ENCODE data around the gene MRFAP1.

Gene MRFAP1

DNA sequence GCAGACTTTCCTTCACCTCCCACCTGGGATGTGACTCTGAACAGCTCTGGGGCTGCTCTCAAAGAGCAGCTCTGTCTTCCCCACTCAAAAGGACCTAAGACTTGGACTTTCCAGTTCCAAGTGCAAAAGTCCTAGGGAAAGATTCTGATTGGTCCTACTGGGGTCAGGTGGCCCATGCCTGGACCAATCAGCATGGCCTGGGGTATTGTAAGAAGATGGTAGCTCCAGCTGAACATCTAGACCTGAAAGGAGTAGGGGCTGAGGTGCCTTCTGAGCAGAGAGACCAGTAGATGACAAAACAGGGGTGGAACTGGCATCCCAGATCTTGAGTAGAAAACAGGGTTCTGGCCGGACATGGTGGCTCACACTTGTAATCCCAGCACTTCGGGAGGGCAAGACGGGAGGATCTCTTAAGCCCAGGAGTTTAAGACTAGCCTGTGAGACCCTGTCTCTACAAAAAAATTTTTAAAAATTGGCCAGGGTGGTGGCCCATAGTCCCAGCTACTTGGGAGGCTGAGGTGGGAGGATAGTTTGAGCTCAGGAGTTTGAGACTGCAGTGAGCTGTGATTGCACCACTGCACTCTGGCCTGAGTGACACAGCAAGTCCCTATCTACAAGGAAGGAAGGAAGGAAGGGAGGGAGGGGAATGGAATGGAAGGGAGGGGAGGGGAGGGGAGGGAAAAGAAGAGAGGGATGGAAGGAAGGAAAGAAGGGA is 27.4 kb upstream of the MRFAP1 start:
- H3K36me3 ChIP-seq (ENCODE audit: control insufficient read depth, insufficient read depth, low read length), result peaks cover 12% of the 10 kb centered on the region
- H3K4me1 ChIP-seq (ENCODE audit: control insufficient read depth, insufficient read depth, low read length), result no peaks in the 10 kb centered on the region
- H3K4me3 ChIP-seq (ENCODE audit: low read depth, low read length), result no peak overlapping the region
- no peak overlapping the region for H3K27ac ChIP-seq (ENCODE audit: low read depth, low read length)
- 0 out of 2 replicates have a peak, but pooled peaks cover 6% of the 10 kb centered on the region for H3K9me3 ChIP-seq (ENCODE audit: control insufficient read depth, insufficient read depth, low read depth, low read length)
- no peak overlapping the region for H3K9ac ChIP-seq (ENCODE audit: low read length)
- no peaks in the 10 kb centered on the region for H3K27me3 ChIP-seq (ENCODE audit: control insufficient read depth, insufficient read depth, low read length)

DNA sequence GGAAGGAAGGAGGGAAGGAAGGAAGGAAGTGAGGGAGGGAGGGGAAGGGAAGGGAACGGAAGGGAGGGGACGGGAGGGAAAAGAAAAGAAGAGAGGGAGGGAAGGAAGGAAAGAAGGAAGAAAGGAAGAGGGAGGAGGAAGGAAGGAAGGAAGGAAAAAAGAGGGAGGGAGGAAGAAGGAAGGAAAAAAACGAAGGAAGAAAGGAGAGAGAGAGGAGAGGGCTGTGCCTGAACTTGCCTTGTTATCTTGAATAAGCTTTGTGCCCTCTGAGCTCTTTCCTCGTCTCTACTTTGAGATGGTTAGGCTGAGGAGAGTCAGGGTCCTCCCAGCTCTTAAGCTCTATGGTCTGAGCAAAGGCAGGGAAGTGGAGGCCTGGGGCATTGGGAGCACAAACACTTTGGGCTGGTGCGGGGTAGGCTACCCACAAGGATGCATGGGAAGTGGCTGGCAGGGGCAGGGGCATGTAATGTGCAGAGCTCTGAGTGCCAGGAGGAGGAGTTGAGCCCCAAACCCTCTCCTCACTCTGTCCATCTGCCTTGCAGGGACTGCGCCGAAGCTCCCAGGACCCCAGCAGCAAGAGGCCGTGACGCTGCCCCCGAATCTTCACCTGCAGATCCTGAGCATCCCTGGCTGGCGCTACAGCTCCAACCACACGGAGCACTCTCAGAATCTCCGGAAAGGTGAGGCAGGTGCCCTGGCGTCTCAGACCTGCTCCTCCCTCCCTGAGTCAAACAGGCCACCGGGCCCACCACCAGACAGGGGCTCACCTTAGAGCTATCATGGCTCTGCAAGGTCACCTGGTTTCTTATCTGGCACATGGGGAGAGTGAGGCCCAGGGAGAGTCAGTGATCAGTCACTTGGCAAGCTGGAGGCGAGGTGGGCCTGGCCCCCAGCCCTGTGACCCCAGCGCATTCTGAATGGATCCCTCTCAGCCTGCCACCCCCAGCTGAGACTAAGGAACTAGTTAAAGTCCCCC is 26.5 kb upstream of the MRFAP1 start:
- Histone ChIP-seq H3K27ac (ENCODE audit: low read depth, low read length) (no peak overlapping the region), H3K27me3 (ENCODE audit: control insufficient read depth, insufficient read depth, low read length) (no peaks in the 10 kb centered on the region), H3K9me3 (ENCODE audit: control insufficient read depth, insufficient read depth, low read depth, low read length) (0 out of 2 replicates have a peak, but pooled peaks cover 6% of the 10 kb centered on the region), H3K9ac (ENCODE audit: low read length) (no peak overlapping the region), H3K4me1 (ENCODE audit: control insufficient read depth, insufficient read depth, low read length) (no peaks in the 10 kb centered on the region), H3K36me3 (ENCODE audit: control insufficient read depth, insufficient read depth, low read length) (peaks cover 12% of the 10 kb centered on the region), H3K4me3 (ENCODE audit: low read depth, low read length) (no peak overlapping the region)

DNA sequence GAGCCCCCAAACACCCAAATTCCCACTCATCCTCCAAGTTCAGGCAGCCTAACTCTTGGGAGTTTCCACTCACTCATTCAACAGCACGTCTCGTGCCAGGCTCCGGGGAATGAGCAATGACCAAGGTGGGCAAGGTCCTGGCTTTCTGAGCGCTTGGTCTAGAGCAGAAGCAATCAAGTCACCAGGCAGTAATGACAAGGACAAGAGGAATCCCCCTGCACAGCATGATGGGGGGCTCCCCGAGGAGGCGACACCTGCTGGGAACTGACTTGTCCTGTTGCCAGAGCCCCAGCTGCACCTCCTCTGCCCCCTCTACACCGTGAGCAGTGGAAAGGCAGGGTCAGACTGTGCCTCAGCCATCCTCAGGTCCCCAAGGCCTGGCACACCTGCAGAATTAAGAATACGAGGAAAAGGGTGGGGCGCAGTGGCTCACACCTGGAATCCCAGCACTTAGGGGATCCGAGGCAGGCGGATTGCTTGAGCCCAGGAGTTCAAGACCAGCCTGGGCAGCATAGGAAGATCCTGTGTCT is 25.7 kb upstream of the MRFAP1 start:
- Histone ChIP-seq H3K4me1 (ENCODE audit: control insufficient read depth, insufficient read depth, low read length) (no peaks in the 10 kb centered on the region), H3K4me3 (ENCODE audit: low read depth, low read length) (no peak overlapping the region), H3K36me3 (ENCODE audit: control insufficient read depth, insufficient read depth, low read length) (peaks cover 12% of the 10 kb centered on the region), H3K27ac (ENCODE audit: low read depth, low read length) (no peak overlapping the region), H3K27me3 (ENCODE audit: control insufficient read depth, insufficient read depth, low read length) (no peaks in the 10 kb centered on the region), H3K9me3 (ENCODE audit: control insufficient read depth, insufficient read depth, low read depth, low read length) (0 out of 2 replicates have a peak, but pooled peaks cover 6% of the 10 kb centered on the region), H3K9ac (ENCODE audit: low read length) (no peak overlapping the region)

DNA sequence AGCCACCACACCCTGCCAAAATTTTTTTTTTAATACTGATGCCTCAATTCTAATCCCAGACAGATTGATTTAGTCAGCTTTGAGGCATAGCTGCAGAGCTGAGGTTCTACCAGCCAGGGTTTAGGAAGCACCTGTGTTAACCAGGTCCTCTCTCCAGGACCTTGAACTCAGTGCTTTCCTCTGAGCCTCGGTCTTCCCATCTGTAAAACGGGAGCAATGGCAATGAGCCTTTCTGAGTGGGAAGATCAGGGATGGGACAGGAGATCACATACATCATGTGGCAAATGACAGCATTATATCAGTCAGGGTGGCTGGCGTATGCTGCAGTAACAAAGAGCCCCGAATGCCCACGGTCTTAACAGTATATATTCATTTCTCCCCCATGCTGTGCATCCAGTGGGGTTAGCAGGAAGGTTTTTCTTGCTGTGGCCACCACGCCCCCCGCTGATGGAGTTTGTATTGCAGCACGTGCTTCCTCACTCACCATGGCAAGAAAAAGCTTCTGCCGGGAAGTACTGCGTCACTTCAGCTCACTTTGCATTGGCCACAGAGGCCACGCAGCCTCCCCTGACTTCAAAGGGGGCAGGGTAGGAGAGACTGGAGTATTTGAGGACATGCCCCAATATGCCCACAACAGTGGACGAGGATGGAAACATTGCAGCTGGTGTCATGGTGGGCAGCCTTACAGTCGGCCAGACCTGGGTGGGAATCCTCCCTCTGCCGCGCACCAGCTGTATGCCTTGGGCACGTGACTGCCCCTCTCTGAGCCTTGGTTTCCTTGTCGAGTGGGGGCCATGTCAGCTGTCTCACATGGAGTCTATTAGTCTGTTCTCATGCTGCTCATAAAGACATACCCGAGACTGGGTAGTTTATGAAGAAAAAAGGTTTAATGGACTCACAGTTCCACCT is 24.1 kb upstream of the MRFAP1 start:
- no peak overlapping the region for H3K27ac ChIP-seq (ENCODE audit: low read depth, low read length)
- H3K36me3 ChIP-seq (ENCODE audit: control insufficient read depth, insufficient read depth, low read length), result peaks cover 12% of the 10 kb centered on the region
- no peak overlapping the region for H3K4me3 ChIP-seq (ENCODE audit: low read depth, low read length)
- no peaks in the 10 kb centered on the region for H3K27me3 ChIP-seq (ENCODE audit: control insufficient read depth, insufficient read depth, low read length)
- no peaks in the 10 kb centered on the region for H3K4me1 ChIP-seq (ENCODE audit: control insufficient read depth, insufficient read depth, low read length)
- H3K9me3 ChIP-seq (ENCODE audit: control insufficient read depth, insufficient read depth, low read depth, low read length), result 0 out of 2 replicates have a peak, but pooled peaks cover 6% of the 10 kb centered on the region
- H3K9ac ChIP-seq (ENCODE audit: low read length), result no peak overlapping the region

DNA sequence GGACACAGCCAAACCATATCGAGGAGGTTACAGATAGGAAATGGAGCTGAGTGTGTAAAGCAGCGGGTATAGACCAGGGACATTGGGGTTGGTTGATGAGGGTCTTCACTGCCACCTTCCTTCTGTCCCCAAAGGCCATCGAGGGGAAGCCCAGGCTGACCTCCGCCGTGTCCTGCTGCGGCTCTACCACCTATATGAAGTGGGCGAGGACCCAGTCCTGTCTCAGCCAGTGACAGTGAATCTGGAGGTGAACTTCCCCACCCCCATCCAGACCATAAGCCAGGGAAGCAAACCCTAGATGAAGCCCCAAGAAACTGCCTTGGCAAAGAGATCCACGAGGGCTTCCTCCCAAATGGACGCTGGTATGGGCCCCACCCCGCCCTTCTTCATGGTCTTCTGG is 23.2 kb upstream of the MRFAP1 start:
- Histone ChIP-seq H3K4me1 (ENCODE audit: control insufficient read depth, insufficient read depth, low read length) (no peaks in the 10 kb centered on the region), H3K9ac (ENCODE audit: low read length) (no peak overlapping the region), H3K4me3 (ENCODE audit: low read depth, low read length) (no peak overlapping the region), H3K36me3 (ENCODE audit: control insufficient read depth, insufficient read depth, low read length) (peaks cover 12% of the 10 kb centered on the region), H3K27me3 (ENCODE audit: control insufficient read depth, insufficient read depth, low read length) (no peaks in the 10 kb centered on the region), H3K27ac (ENCODE audit: low read depth, low read length) (no peak overlapping the region), H3K9me3 (ENCODE audit: control insufficient read depth, insufficient read depth, low read depth, low read length) (0 out of 2 replicates have a peak, but pooled peaks cover 6% of the 10 kb centered on the region)

DNA sequence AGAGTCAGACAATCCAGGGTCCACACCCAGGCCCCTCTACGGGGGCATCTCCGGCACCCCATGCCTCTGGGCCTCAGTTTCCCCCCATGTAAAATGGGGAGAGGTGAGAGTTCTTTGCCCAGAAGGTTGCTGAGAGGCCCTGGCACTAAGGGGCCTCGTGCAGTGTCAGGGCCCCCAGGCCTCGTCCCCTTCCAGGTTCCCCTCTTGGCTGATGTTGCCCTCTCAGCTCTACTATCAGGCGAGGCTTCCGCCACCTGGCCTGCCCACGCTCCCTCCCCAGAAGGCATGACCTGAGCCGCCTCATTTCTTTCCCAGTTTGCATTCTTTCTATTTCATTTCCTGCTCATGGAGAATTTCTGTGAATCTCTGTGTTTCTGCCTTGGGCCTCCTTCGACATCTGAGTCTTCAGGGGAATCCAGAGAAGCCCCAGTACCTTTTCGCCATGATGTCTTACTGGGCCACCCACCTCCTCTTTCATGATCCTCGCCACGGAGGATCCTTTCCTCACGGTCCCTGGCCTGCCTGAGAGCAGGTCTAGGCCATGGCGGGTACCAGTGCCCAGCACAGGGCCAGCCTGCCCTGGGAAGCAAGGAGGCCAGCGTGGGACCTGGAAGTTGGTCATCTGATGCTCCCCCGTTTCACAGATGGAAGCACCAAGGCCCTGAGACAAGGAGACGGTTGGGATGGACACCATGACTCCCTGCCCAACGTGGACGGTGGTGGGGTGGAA is 21.9 kb upstream of the MRFAP1 start:
- Histone ChIP-seq H3K27ac (ENCODE audit: low read depth, low read length) (no peak overlapping the region), H3K27me3 (ENCODE audit: control insufficient read depth, insufficient read depth, low read length) (no peaks in the 10 kb centered on the region), H3K4me1 (ENCODE audit: control insufficient read depth, insufficient read depth, low read length) (no peaks in the 10 kb centered on the region), H3K4me3 (ENCODE audit: low read depth, low read length) (no peak overlapping the region), H3K36me3 (ENCODE audit: control insufficient read depth, insufficient read depth, low read length) (peaks cover 12% of the 10 kb centered on the region), H3K9me3 (ENCODE audit: control insufficient read depth, insufficient read depth, low read depth, low read length) (0 out of 2 replicates have a peak, but pooled peaks cover 6% of the 10 kb centered on the region), H3K9ac (ENCODE audit: low read length) (no peak overlapping the region)

DNA sequence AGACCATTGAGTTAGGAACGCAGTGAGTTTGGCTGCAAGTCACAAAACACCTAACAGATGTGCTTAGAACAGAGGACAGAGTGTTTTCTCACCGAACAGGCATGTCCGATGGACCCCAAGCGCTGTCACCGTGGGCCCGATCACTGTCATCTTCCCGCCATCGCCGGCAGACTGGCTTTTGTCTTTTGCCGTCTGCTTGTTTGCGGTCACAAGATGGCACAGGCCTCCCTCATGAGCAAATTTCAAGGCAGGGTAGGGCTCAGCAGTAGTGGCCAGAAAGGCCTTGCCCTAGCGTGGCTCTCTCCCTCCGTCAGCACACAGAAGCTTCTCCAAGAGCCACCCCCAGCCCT is 21.4 kb upstream of the MRFAP1 start:
- H3K9ac ChIP-seq (ENCODE audit: low read length), result no peak overlapping the region
- no peak overlapping the region for H3K4me3 ChIP-seq (ENCODE audit: low read depth, low read length)
- H3K27me3 ChIP-seq (ENCODE audit: control insufficient read depth, insufficient read depth, low read length), result no peaks in the 10 kb centered on the region
- H3K9me3 ChIP-seq (ENCODE audit: control insufficient read depth, insufficient read depth, low read depth, low read length), result 0 out of 2 replicates have a peak, but pooled peaks cover 6% of the 10 kb centered on the region
- H3K4me1 ChIP-seq (ENCODE audit: control insufficient read depth, insufficient read depth, low read length), result no peaks in the 10 kb centered on the region
- H3K27ac ChIP-seq (ENCODE audit: low read depth, low read length), result no peak overlapping the region
- H3K36me3 ChIP-seq (ENCODE audit: control insufficient read depth, insufficient read depth, low read length), result peaks cover 12% of the 10 kb centered on the region

DNA sequence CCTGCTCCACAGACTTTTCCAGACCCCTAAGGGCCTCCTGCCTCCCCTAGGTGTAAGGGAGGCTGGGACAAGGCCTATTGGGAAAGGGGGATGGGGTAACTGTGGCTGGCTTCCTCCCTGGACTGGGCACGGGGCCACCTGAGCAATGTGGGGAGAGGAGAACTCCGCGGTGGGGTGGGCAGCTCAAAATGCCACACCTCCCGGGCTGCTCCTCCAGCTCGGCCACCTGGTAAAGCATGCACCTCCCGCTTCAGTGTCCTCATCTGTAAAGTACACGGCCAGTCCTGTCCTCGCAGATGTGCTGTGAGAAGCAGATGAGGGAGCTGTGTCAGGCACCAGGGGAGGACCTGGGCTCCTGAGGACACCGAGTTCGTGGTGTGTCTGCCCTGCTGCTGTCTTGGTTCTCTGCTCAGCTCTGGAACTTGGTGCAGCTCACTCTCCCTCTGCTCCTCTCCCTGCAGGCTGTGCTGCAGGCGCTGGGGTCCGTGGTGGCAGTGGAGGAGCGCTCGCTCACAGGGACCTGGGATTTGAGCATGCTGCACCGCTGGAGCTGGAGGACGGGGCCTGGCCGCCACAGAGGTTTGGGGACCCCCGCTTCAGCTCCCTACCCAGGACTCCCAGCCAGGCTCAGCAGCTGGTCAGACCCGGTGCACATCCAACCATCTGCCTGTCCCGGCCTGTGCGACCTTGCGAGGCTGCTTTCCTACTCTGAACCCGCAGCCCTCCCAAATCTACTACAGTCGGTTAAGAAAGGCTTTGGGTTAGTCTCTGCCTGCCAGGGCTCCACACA is 20.8 kb upstream of the MRFAP1 start:
- Histone ChIP-seq H3K27me3 (ENCODE audit: control insufficient read depth, insufficient read depth, low read length) (no peaks in the 10 kb centered on the region), H3K4me1 (ENCODE audit: control insufficient read depth, insufficient read depth, low read length) (no peaks in the 10 kb centered on the region), H3K36me3 (ENCODE audit: control insufficient read depth, insufficient read depth, low read length) (peaks cover 12% of the 10 kb centered on the region), H3K9me3 (ENCODE audit: control insufficient read depth, insufficient read depth, low read depth, low read length) (0 out of 2 replicates have a peak, but pooled peaks cover 6% of the 10 kb centered on the region), H3K4me3 (ENCODE audit: low read depth, low read length) (no peak overlapping the region), H3K9ac (ENCODE audit: low read length) (no peak overlapping the region), H3K27ac (ENCODE audit: low read depth, low read length) (no peak overlapping the region)

DNA sequence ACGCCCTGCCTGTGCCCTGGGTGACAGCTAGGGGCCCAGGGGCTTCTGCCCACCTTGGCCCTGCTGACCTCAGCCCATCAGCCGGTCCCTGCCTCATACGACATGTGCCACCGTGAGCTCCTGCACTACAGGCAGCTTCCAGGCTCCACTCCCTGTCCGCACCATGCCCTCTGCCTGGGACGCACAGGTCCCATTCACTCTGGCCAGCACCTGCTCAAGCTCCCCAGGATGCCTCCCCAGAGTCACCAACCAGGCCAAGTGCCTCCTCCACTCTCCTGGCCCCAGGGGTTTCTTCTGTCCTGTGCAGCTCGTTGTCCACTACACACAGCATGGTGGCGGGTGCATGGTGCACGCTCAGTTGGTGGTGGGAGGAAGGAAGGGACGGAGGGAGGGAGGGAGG is 20.2 kb upstream of the MRFAP1 start:
- no peaks in the 10 kb centered on the region for H3K4me1 ChIP-seq (ENCODE audit: control insufficient read depth, insufficient read depth, low read length)

More for the DNA sequence above, 20.2 kb upstream of the MRFAP1 start:
- no peaks in the 10 kb centered on the region for H3K27me3 ChIP-seq (ENCODE audit: control insufficient read depth, insufficient read depth, low read length)
- H3K4me3 ChIP-seq (ENCODE audit: low read depth, low read length), result no peak overlapping the region
- 0 out of 2 replicates have a peak, but pooled peaks cover 6% of the 10 kb centered on the region for H3K9me3 ChIP-seq (ENCODE audit: control insufficient read depth, insufficient read depth, low read depth, low read length)
- peaks cover 12% of the 10 kb centered on the region for H3K36me3 ChIP-seq (ENCODE audit: control insufficient read depth, insufficient read depth, low read length)
- H3K9ac ChIP-seq (ENCODE audit: low read length), result no peak overlapping the region
- no peak overlapping the region for H3K27ac ChIP-seq (ENCODE audit: low read depth, low read length)
